HG03378 (cell line): Measurements from ENCODE around the gene MAP2K5.
A peak's percentile ranks its signal among the peaks of the same experiment; 100 is the strongest.

Source experiments
- ATAC-seq: cut with Tn5 transposase; IDR thresholded peaks from one replicate; pipeline ENCODE4 v1.9.1; 2021; ENCODE audit warnings: mild to moderate bottlenecking, moderate library complexity; ENCODE audit not compliant: unreplicated experiment

The MAP2K5 gene

DNA sequence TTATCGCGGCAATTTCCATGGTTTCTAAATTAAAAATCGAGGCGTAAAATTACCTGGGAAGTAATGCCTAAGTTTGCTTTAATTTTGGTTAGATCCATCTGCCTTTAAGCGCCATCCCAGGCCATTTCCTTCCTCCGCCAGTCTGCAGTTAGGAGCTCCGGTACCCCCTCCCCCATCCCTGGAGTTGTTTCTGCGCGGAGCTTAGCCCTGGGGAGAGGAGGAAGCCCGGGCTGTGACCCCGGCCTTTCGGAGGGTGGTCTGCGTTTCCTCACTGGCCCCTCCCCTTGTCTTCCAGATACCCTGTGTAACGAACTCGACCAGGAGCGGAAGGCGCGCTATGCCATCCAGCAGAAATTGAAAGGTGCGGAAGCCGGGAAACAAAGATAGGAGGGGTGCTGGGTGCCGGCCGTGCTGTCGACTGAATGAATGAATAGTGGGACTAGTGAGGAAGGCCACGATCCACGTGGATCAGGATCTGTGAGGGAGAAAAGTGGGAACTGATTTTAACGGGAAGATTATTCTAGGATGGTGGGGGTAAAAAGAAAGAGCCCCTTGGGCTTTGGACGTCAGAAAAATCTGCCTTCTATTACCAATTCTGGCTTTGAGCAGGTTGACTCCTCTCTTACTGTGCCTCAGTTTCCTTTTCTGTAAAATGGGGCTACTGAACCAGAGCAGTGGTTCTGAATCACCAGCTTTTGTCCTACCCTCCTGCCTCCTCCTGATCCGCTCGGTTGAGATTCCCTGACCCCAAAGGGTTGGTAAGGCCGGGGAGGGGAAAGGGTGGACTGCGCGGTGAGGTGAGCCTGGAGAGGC is 290.6 kb downstream of the MAP2K5 start:
- no peak for ATAC-seq

DNA sequence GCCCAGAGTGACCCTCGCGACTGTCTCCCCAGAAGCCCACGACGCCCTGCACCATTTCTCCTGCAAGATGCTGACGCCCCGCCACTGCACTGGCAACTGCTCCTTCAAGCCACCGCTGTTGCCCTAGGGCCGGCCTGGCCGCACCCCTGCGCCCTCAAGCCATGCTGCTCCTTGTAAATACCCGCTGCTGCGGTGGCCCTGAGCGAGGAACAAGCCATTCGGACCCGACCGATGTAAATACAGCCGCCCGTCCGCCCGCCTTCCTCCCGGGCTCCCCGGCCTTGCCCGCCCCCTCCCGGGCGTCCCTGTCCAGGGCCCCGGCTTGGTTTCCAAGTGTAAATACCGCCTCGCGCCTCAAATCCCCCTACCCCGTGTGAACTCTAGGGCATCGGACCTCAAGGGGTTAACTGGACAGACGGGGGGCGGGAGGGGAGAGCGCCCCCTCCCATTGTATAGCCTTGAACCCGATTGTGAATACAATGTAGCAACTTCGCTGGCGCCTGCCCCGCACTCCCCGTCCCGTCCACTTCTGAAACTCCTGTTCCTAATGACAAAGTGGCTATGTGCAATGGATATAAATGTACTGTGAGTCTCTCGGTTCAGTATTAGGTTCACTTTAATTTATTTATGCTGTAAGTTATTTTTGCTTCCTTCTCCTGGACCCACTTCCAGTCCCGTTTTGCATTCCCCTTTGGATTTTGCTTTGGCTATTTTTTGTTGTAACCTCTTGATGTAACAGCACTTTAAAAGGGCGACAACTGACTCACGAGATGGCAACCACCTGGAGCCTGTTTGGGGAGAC is 291.4 kb downstream of the MAP2K5 start:
- no peak for ATAC-seq

DNA sequence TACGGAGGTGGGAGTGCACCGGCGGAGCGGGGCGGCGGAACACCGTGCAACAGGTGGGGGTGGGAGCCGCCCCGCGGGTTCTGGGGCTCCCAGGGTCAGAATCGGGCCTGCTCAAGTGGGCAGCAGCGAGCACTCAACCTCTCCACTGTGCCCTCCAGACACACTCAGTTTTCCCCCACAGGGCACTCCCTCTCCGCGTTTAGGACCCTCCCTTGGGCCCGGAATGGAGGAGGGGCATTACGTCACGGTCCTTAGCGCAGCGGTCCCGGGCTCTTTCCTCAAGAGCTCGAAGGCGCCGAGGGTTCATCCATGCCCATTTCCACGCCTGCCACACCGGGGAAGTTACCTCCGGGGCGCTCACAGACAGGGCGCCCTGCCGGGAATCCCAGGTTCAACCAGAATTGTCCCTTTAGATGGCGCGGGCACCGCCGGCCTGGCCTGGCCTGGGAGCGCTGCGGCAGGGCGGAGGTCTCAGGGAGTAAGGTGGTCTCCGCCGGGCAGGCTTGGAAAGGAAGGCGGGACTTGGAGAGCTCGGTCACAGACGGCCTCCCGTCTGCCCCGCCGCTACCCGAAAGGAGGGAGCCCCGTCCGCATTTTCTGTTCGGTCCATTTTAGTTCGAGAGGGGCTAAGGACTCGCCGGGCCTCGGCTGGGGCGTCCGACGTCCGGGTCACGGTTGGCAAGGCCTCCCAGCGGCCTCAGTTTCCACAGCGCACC is 292.2 kb downstream of the MAP2K5 start:
- no peak for ATAC-seq

DNA sequence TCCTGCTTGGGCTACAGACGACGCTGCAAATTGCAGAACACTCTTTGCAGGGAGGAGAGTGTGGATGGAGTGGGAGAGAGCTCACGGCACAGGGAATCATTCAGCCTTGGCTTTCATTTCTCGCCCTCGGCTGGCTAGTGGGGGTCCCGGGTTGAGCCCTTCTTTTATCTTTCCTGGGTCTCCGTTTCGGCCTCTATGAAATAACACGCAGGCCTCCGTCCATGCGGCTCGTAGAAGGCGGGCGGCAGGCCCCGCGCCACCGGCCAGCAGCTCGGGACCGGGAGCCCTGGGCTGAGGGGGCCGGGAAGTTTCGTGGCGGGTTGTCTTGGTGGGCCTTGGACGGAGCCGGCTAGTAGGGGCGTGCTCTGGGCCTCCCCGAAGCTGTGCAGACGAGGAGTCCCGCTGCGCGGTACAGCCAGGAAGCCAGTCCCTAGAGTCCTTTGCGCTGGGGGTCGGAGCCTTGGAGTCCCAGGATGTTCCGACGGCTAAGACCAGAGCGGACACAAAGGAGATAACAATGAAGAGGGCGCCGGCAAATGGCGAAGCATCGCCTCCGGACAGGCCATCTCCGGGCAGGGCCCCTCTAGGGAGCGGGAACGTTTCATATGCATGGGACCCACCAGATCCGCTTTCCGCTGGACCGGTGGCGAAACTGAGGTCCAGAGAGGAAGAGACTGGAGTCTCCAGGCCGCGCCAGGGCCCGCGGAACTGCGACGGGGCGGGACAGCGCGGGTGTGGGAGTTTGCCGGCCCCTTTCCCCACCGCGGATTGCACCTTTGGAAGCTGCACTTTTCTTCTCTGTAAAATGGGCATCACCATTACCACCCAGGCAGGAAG is 293.0 kb downstream of the MAP2K5 start:
- ATAC-seq: no peak

DNA sequence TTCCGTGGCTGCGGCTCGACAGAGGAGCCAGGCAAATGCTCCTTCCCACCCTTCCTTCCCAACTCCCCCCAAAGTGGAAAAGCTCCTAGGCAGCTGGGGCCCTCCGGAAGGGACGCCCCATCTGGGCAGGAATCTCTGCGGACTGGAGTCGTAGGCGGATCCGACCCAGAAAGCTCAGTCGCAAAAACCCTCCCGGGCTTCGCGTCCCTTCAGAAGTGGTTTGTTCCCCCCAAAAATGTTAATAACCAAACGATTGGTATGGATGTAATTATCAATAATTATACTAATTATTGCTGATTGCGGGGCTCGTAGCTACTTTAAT is 293.6 kb downstream of the MAP2K5 start:
- no peak for ATAC-seq

GRCh38 chr15:67836477-67836876 is 294.0 kb downstream of the MAP2K5 start:
- no peak for ATAC-seq

- no peak for ATAC-seq
Observed at GRCh38 chr15:67836955-67837354, 294.5 kb downstream of the MAP2K5 start.

GRCh38 chr15:67838789-67839332 is 296.4 kb downstream of the MAP2K5 start:
- no peak for ATAC-seq

- ATAC-seq: peak; percentile 10
Observed at GRCh38 chr15:67839499-67839928, 297.0 kb downstream of the MAP2K5 start.

GRCh38 chr15:67839929-67840748 is 297.6 kb downstream of the MAP2K5 start, which contains the start of gene RNU6-1:
TSS of gene RNU6-1 (minus strand) at chr15:67840045.
- peak; percentile 72 for ATAC-seq

DNA sequence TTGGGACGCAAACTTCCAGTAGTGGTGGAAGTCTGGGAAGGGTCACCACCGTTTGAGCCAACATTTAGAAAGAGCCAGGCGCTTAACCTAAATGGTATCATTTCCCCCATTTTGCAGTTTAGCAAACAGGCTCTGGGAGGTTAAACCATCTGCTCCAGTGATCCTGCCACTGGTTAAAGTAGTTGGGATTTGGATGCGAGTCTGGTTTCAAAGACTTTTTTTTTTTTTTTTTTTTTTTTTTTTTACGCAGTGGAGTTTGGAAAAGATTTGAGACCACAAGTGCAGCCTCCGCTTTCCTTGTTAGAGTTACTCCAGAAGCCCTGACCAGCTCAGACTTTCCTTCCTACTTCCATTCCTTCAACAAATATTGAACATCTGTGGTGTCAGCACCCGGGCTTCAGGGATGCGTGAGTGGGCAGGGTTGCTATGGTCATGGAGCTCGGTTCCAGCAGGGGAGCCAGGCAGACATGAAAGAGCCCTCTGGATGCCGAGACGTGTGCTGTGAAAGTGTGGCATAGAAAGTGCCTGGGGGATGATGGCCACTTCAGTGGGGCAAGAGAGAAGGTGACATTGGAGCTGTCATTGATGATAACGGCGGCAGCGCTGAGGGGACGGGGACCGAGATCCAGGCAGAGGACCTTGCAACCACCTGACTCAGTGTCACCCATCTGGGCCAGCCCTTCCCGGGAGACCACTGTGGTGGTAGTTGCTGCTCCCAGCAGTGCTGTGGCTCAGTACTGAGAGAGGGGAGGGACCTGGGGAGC is 298.4 kb downstream of the MAP2K5 start:
- ATAC-seq: no peak

DNA sequence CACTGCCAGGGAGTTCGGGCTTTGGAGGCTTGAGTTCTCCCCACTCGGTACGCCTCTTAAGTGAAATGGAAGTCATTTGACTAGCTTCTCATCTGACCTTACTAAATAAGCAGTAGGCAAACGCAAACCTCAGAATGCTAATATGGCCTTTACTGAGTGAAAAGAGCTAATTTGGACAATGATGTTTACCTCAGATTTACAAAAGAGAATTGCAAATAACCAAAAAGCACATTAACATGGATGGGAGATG is 298.9 kb downstream of the MAP2K5 start:
- ATAC-seq: no peak

DNA sequence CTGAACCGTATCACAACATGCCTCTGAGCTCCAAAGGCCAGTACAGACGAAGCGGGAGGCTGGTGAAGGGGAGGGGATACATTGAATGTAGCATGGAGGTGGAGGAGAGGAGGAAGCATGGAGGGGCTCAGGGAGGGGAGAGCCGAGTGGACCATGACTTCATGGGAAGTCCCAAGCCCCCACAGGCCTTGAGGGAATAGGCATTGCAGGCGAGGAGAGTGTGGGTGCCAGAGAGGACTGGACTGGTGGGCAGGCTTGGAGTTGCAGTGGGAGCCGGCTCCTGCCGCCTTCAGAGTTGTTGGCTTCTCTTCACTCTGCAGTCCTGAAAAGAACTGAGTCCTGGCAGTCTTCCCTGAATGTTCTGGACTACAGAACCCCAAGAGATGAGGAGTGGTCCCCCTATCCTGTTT is 300.6 kb downstream of the MAP2K5 start:
- no peak for ATAC-seq

DNA sequence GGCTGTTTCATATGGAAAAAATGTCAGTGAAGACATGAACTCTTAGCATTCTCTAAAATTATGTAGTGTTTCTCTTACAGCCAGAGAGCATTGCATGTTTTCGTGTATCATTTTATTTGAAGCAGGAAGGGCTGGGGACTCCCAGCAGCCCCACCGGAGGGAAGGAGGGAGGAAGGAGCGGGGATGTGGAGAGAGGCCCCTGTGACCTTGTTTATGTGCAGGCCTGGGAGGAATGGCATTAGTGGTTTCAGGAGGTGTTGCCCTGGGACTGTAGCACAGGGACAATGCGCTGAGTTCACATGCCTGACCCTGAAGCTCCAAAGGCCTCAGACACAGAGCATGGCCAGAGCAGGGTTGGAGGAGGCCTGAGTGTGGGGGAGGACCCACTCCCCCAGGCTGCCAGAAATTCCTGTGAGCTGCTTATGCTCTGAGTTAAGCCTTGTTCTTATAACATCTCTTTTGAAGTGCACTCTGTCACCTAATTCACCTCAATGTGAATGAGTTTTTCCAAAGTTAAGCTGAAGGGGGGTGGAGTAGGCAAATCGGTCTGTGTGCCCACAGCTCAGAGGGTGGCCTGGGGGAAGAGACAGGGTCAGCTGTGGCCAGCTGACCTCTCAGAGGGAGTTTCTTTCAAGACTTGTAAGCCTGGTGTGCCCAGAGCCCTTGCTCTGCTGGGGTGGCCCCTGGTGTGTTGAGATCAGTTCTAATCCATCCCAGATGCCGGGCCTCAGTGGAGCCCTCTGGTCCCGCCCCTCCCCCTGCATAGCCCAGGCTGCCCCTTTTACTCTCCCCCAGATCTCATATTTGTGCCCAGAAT is 301.3 kb downstream of the MAP2K5 start:
- no peak for ATAC-seq

DNA sequence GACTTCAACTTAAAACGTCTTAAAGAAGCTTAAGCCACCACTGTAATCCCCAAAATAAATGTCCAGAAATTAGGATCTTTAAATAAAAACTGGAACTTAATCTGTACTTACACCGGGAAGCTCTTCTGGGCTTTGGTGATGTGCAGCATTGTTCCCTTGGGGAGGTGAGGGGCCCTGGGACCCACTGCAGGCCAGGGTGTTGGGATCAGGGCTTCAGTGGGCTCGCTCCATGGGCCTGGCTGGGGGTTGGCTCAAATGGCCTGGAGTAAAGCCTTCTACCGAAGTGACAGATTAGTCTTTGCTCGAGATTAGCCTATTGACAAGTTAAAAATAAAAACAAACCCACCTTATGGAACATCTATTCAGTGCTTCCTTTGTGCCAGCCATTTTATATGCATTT is 303.5 kb downstream of the MAP2K5 start:
- no peak for ATAC-seq

DNA sequence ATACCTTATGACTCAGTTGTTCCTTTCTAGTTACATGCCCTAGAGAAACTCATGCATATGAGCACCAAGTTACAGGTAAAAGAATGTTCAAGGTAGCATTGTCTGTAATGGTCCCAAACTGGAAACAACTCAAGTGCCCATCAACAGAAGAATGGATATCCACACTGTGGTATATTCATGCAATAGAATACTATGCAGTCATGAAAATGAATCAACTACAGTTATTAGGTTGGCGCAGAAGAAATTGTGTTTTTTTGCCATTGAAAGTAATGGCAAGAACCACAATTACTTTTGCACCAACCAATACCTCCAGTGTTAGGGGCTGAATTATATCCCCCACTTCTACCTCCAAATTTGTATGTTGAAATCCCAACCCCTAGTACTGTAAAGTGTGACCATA is 307.0 kb downstream of the MAP2K5 start:
- ATAC-seq: no peak

- no peak for ATAC-seq
Observed at GRCh38 chr15:67850336-67850735, 307.8 kb downstream of the MAP2K5 start.

GRCh38 chr15:67850994-67851571 is 308.6 kb downstream of the MAP2K5 start:
- no peak for ATAC-seq
